Keratinocyte (primary cell): ENCODE measurements around the gene PLD4. TPM values are rescaled to one million over a fixed set of nuclear protein-coding genes. Genes with fewer than 3 reads are reported as not detected.

Experiments used
- DNase-seq: peaks from one replicate; pipeline ENCODE4 v3.0.0-alpha.2; 2011; ENCODE audit warnings: low read depth, missing footprints, low spot score
- FAIRE-seq: peaks from 2 replicates; lab custom pipeline; 2011; peaks lifted over from hg19 to GRCh38; lab: Jason Lieb, UNC
- H2AFZ ChIP-seq: 2 replicates; pipeline ENCODE4 v1.6.0; 2012; ENCODE audit warnings: low read length, control low read depth, inconsistent platforms; ENCODE audit not compliant: control insufficient read depth
- H3K27ac ChIP-seq: 2 replicates; pipeline ENCODE4 v1.5.1; 2011; ENCODE audit warnings: low read length; ENCODE audit not compliant: control insufficient read depth, insufficient read depth
- H3K27me3 ChIP-seq: 3 replicates; pipeline ENCODE4 v1.6.0; 2011; ENCODE audit warnings: low read length; ENCODE audit not compliant: control insufficient read depth, insufficient read depth; ENCODE audit errors: extremely low read depth
- H3K36me3 ChIP-seq, 2 experiments: 2 replicates in 1 of 2; 3 replicates in 1 of 2; pipeline ENCODE4 v1.5.1; 2011; ENCODE audit warnings: low read length in 2 of 2, mild to moderate bottlenecking in 1 of 2; ENCODE audit not compliant: control insufficient read depth in 2 of 2, insufficient read depth in 2 of 2; ENCODE audit errors: extremely low read depth in 1 of 2
- H3K4me1 ChIP-seq: 3 replicates; pipeline ENCODE4 v1.5.1; 2011; ENCODE audit warnings: low read length; ENCODE audit not compliant: control insufficient read depth, insufficient read depth; ENCODE audit errors: extremely low read depth
- H3K4me2 ChIP-seq: 3 replicates; pipeline ENCODE4 v1.6.0; 2011; ENCODE audit warnings: low read depth, low read length; ENCODE audit not compliant: control insufficient read depth, insufficient read depth; ENCODE audit errors: extremely low read depth
- H3K4me3 ChIP-seq, 3 experiments: fragments of 200-600 bp in 1 of 3; sonication (generic) in 1 of 3; 2 replicates in 2 of 3; 3 replicates in 1 of 3; pipeline ENCODE4 v1.5.1; 2011 to 2016; ENCODE audit warnings: low read length in 3 of 3, mild to moderate bottlenecking in 3 of 3, control low read depth in 2 of 3, inconsistent platforms in 1 of 3, low read depth in 1 of 3, mixed read lengths in 1 of 3, mixed run types in 1 of 3, moderate library complexity in 1 of 3; ENCODE audit not compliant: control insufficient read depth in 2 of 3, insufficient read depth in 2 of 3; ENCODE audit errors: extremely low read depth in 1 of 3
- H3K79me2 ChIP-seq: 2 replicates; pipeline ENCODE4 v1.6.0; 2012; ENCODE audit warnings: low read length; ENCODE audit not compliant: control insufficient read depth, insufficient read depth
- H3K9ac ChIP-seq: 3 replicates; pipeline ENCODE4 v1.6.0; 2011; ENCODE audit warnings: low read length; ENCODE audit not compliant: control insufficient read depth, insufficient read depth; ENCODE audit errors: extremely low read depth
- H3K9me1 ChIP-seq: 3 replicates; pipeline ENCODE4 v1.6.0; 2011; ENCODE audit warnings: low read length; ENCODE audit not compliant: control insufficient read depth, insufficient read depth; ENCODE audit errors: extremely low read depth
- H3K9me3 ChIP-seq: 2 replicates; pipeline ENCODE4 v1.5.1; 2012; ENCODE audit warnings: low read depth, low read length; ENCODE audit not compliant: control insufficient read depth
- H4K20me1 ChIP-seq: 3 replicates; pipeline ENCODE4 v1.6.0; 2011; ENCODE audit warnings: low read length; ENCODE audit not compliant: control insufficient read depth, insufficient read depth; ENCODE audit errors: extremely low read depth
- CTCF ChIP-seq, 3 experiments: IDR thresholded peaks in 1 of 3; conservative IDR thresholded peaks in 1 of 3; optimal IDR thresholded peaks in 1 of 3; 2 replicates in 2 of 3; 3 replicates in 1 of 3; pipeline versions ENCODE3 to v1.5.1; 2011; ENCODE audit warnings: low read length in 3 of 3, mild to moderate bottlenecking in 3 of 3, moderate library complexity in 2 of 3, control low read depth in 1 of 3, inconsistent platforms in 1 of 3; ENCODE audit not compliant: insufficient read depth in 2 of 3; ENCODE audit errors: extremely low read depth in 1 of 3
- EZH2 ChIP-seq: IDR thresholded peaks from one replicate; pipeline ENCODE4 v1.6.1; 2012; ENCODE audit warnings: inconsistent platforms, mild to moderate bottlenecking, low read length, moderate library complexity
- dilution Hi-C: fragments of 300-500 bp; cut with MboI; formaldehyde crosslinking; loops from one replicate; pipeline ENCODE4 v1.7.0; 2020; ENCODE audit warnings: low sequenced_read_pairs; ENCODE audit not compliant: extremely low pct_ligation_motif_present
- polyA plus RNA-seq, 5 experiments: library from polyadenylated mRNA; depleted of rRNA in 3 of 5; stranded (reverse) in 3 of 5; stranded (forward) in 1 of 5; unstranded in 1 of 5; fragments of >200 nt; gene quantifications; 1 replicate in 1 of 5; 2 replicates in 3 of 5; 3 replicates in 1 of 5; pipeline versions ENCODE4 v1.2.1 to v1.2.3, GENCODE V29; 2011 to 2012; ENCODE audit warnings: missing spikeins in 2 of 5, low read depth in 1 of 5, low replicate concordance in 1 of 5

Gene PLD4
- polyA plus RNA-seq, 1 donor (not counting 4 experiments of a cell fraction or from before 2014, with no cell fraction given), result not detected

DNA sequence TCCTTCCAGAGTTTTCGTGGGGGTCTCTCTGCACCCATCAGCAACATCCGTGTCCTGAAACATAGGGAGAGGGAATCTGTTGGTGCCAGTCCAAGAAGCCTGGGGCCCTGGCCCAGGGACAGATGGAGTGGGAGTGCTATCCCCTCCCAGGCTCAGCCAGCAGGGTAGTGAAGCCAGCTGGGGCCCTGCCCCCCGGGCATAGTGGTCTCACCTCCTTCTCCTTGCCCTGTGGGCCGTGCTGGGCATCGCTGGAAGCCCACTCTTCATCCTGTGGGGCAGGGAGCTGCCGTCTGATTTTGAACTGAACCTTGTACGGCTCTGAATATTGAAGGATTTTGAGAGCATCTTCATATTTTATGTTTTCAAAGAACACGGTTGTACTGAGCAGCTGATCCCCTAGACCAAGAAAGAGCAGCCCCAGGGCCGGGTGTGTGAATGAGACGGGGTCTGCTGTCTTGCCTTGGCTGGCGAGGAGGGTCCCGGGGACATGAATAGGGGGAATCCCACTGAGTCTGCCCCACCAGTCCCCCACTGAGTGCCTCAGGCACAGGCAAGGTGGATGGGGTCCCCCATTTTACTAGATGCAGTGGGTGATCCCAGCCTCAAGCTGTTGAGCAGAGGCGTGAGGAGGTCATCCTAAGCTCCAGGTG lies 30.2 kb downstream of the PLD4 start:
- Histone ChIP-seq H3K36me3 (peaks cover 50 to 52% of the 10 kb centered on the region in 2 experiments), H3K27ac (no peak overlapping the region), H2AFZ (no peak overlapping the region), H3K4me3 (no peak overlapping the region), H3K27me3 (no peaks in the 10 kb centered on the region), H3K4me2 (no peak overlapping the region), H3K9me3 (no peaks in the 10 kb centered on the region), H4K20me1 (peaks cover 18% of the 10 kb centered on the region), H3K4me1 (no peaks in the 10 kb centered on the region), H3K9me1 (no peaks in the 10 kb centered on the region), H3K79me2 (peaks cover 29% of the 10 kb centered on the region), H3K9ac (no peak overlapping the region)
- no peak for DNase-seq
- TF ChIP-seq EZH2 (no peak), CTCF (optimal IDR thresholded peaks at IDR 0.05 in 1 of 3, IDR thresholded peaks at IDR 0.05 in 1 of 3, conservative IDR thresholded peaks at IDR 0.05 in 1 of 3; ENCODE audit: extremely low read depth in 1 of 3, insufficient read depth in 2 of 3, low read length in 3 of 3) (no peak)
- dilution Hi-C loops, result no loop called here
- FAIRE-seq, result no peak

DNA sequence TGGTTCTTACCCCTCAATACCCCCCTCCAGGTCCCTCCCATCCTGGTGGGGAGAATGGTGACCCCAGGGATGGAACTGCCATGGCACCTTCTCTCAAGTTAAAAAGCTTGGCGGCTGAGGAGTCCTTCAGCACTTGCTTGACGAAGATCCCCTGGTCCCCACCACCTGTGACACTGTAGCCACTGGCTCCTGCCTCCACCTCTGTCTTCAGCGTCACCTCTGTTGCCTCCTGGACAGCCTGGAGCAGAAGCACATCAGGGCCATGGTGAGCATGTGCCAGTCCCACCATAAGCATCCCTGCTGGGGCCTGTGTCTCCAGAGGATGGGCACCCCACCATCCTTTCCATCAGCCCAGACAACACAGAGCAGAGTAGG lies 30.7 kb downstream of the PLD4 start:
- Histone ChIP-seq H3K36me3 (peaks cover 47 to 50% of the 10 kb centered on the region in 2 experiments), H4K20me1 (peaks cover 18% of the 10 kb centered on the region), H3K27me3 (no peaks in the 10 kb centered on the region), H3K9me1 (no peaks in the 10 kb centered on the region), H3K79me2 (peaks cover 33% of the 10 kb centered on the region), H3K9me3 (no peaks in the 10 kb centered on the region), H3K4me2 (no peak overlapping the region), H3K9ac (no peak overlapping the region), H3K4me3 (no peak overlapping the region), H3K27ac (no peak overlapping the region), H2AFZ (no peak overlapping the region), H3K4me1 (no peaks in the 10 kb centered on the region)
- DNase-seq (no peak), FAIRE-seq (no peak)
- dilution Hi-C loops, result no loop called here
- no peak for TF ChIP-seq CTCF (optimal IDR thresholded peaks at IDR 0.05 in 1 of 3, IDR thresholded peaks at IDR 0.05 in 1 of 3, conservative IDR thresholded peaks at IDR 0.05 in 1 of 3; ENCODE audit: extremely low read depth in 1 of 3, insufficient read depth in 2 of 3, low read length in 3 of 3)
- TF ChIP-seq EZH2, result no peak
